Loucy (cell line): ENCODE data around the gene MPG.

Experiments
- CTCF ChIP-seq: fragments of 200-600 bp; sonication (generic); conservative IDR thresholded peaks from 2 replicates; pipeline ENCODE4 v1.5.1; 2014; ENCODE audit warnings: mild to moderate bottlenecking, antibody characterized with exemption, low read length
- EZH2phosphoT487 ChIP-seq: fragments of 200-600 bp; IDR thresholded peaks from 2 replicates; pipeline ENCODE4 v1.6.1; 2018; ENCODE audit warnings: antibody characterized with exemption, mild to moderate bottlenecking, moderate library complexity, borderline replicate concordance

GRCh38 chr16:122361-122760 is 44.3 kb downstream of the MPG start:
- no peak for TF ChIP-seq CTCF
- TF ChIP-seq EZH2phosphoT487 = no peak
